ENCODE data around the gene MAN1A1.
"Not testable (repeated sequence)": the region's sequence is repeated elsewhere in the genome, so short reads cannot be mapped to it uniquely, and the experiment has no call there.

Gene MAN1A1

DNA sequence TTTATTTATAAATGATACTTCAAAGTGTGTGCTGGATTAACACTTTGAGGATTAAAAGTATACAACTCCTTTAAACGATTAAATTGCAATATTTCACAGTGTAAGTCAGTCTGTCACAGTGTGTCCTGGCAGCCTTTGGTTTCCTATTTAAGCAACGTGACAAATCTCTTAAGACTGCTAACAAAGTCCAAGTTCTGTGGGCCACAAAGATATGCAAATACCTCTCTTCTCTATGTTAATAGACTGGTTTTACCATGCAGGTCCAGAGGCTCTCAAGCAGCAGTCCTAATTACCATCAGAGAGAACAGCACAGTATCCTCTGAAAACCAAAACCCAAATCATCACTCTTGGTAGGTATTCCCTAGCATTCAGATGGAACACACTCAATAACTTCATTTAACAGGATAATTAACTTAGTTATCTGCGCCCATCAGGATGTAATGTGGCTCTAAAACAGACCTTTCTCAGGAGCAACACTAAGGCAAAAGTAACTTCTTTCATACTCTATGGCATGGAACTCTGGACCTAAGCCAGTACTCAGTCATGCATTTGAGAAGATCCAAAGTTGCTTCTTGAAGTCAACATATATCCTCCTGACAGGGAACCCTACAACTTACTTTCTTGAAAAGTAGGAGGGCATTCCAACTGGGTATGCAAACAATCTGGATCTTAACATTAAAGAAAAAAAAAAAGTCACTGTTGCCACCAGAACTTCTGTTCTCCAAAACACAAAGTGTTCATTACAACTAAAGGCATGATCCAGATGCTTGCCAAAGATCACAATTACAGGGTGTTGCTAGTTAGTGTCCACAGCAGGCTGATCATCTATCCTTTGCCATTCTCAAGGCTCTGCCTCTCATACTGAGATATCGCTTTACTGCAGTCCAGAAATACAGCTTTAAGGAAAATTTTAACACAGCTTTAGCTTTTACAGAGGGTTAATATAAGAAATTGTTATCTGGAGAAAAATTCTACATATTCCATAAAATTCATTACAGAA is 53.2 kb downstream of the MAN1A1 start:
- H3K27ac Mint-ChIP-seq, result no peak overlapping the region
- H3K36me3 Mint-ChIP-seq (ENCODE audit: low read depth), result peaks cover 5% of the 10 kb centered on the region
- H3K9me3 Mint-ChIP-seq, result no peaks in the 10 kb centered on the region
- H3K27me3 Mint-ChIP-seq (ENCODE audit: low read depth), result no peaks in the 10 kb centered on the region
- H3K4me1 Mint-ChIP-seq, result no peaks in the 10 kb centered on the region
- TF ChIP-seq, protein P1, sequence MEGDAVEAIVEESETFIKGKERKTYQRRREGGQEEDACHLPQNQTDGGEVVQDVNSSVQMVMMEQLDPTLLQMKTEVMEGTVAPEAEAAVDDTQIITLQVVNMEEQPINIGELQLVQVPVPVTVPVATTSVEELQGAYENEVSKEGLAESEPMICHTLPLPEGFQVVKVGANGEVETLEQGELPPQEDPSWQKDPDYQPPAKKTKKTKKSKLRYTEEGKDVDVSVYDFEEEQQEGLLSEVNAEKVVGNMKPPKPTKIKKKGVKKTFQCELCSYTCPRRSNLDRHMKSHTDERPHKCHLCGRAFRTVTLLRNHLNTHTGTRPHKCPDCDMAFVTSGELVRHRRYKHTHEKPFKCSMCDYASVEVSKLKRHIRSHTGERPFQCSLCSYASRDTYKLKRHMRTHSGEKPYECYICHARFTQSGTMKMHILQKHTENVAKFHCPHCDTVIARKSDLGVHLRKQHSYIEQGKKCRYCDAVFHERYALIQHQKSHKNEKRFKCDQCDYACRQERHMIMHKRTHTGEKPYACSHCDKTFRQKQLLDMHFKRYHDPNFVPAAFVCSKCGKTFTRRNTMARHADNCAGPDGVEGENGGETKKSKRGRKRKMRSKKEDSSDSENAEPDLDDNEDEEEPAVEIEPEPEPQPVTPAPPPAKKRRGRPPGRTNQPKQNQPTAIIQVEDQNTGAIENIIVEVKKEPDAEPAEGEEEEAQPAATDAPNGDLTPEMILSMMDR (IDR thresholded peaks at IDR 0.05; ENCODE audit: unreplicated experiment in 3 of 3), result no peak
- H3K4me3 Mint-ChIP-seq, result no peak overlapping the region

DNA sequence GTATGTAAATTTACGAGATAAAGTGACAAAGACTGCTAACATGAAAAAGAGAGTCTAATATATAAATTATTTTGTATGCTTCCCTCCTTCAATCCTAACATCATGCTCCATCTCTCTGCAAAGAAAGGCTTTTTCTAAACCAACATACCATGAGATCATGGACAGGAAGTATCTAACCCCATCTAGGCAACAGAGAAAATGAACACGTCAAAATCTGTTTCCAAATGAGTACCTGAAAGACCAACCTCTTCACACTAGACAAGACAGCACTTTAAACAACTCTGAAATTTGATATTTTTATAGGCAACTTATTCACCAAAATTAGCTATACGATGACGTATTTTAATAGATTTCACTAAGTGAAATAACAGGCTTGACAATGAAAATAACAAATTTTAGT is 54.6 kb downstream of the MAN1A1 start:
- Mint-ChIP-seq H3K9me3 (no peaks in the 10 kb centered on the region), H3K27me3 (ENCODE audit: low read depth) (no peaks in the 10 kb centered on the region), H3K4me1 (no peaks in the 10 kb centered on the region), H3K4me3 (no peak overlapping the region), H3K27ac (no peak overlapping the region), H3K36me3 (ENCODE audit: low read depth) (peaks cover 8% of the 10 kb centered on the region)
- TF ChIP-seq, protein P1 (IDR thresholded peaks at IDR 0.05; ENCODE audit: unreplicated experiment in 3 of 3), result no peak

DNA sequence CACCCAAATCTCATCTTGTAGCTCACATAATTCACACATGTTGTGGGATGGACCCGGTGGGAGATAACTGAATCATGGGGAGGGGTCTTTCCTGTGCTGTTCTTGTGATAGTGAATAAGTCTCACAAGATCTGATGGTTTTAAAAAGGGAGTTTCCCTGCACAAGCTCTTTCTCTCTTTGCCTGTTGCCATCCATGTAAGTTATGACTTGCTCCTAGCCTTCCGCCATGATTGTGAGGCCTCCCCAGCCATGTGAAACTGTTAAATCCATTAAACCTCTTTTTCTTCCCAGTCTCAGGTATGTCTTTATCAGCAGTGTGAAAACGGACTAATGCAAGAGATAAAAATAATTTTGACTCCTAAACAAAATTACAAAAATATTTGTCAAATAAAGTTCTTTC is 58.5 kb downstream of the MAN1A1 start:
- H3K4me1 Mint-ChIP-seq; H3K9me3 Mint-ChIP-seq; H3K27ac Mint-ChIP-seq; H3K36me3 Mint-ChIP-seq (ENCODE audit: low read depth); H3K4me3 Mint-ChIP-seq; H3K27me3 Mint-ChIP-seq (ENCODE audit: low read depth): not testable (repeated sequence)

- no peaks in the 10 kb centered on the region for H3K9me3 Mint-ChIP-seq
Observed at GRCh38 chr6:119290306-119290705, 59.3 kb downstream of the MAN1A1 start.

DNA sequence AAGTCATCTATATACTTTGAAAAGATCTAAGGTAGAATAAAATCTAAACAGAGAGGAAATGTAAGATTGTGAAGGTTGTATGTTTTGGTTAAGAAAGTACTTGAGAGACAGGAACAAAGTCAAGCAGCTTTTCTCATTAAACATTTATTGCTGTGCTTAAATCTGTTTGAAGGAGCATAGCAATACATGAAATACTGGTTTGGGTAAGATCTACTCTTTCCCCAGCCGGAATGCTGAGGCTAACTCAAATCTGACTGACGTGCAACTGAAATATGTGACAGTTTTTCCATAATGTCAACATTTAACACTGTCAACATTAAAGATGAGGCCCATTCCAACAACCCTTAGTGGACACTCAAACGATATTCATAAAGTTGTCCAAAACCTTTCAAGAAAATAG is 59.9 kb downstream of the MAN1A1 start:
- Mint-ChIP-seq H3K27ac (peak overlapping the region in 1 of 3 experiments; percentile 3), H3K27me3 (ENCODE audit: low read depth) (no peaks in the 10 kb centered on the region), H3K9me3 (no peaks in the 10 kb centered on the region), H3K4me3 (no peak overlapping the region), H3K36me3 (ENCODE audit: low read depth) (peaks cover 8% of the 10 kb centered on the region), H3K4me1 (peaks cover 14% of the 10 kb centered on the region)
- TF ChIP-seq, protein P1 (IDR thresholded peaks at IDR 0.05; ENCODE audit: unreplicated experiment in 3 of 3), result no peak

More at GRCh38 chr6:119290306-119290705, 59.3 kb downstream of the MAN1A1 start:
- H3K4me3 Mint-ChIP-seq, result no peak overlapping the region
- H3K36me3 Mint-ChIP-seq (ENCODE audit: low read depth), result peaks cover 8% of the 10 kb centered on the region
- H3K27me3 Mint-ChIP-seq (ENCODE audit: low read depth), result no peaks in the 10 kb centered on the region
- H3K4me1 Mint-ChIP-seq, result peaks cover 14% of the 10 kb centered on the region
- TF ChIP-seq, protein P1 (IDR thresholded peaks at IDR 0.05; ENCODE audit: unreplicated experiment in 3 of 3), result no peak
- no peak overlapping the region for H3K27ac Mint-ChIP-seq

- Mint-ChIP-seq H3K4me3 (no peak overlapping the region), H3K27ac (peak overlapping the region in 2 of 3 experiments; percentile 16 to 25), H3K36me3 (ENCODE audit: low read depth) (peaks cover 13% of the 10 kb centered on the region), H3K27me3 (ENCODE audit: low read depth) (no peaks in the 10 kb centered on the region), H3K4me1 (peaks cover 21% of the 10 kb centered on the region), H3K9me3 (no peaks in the 10 kb centered on the region)
- TF ChIP-seq, protein P1 (IDR thresholded peaks at IDR 0.05; ENCODE audit: unreplicated experiment in 3 of 3), result no peak
Observed at GRCh38 chr6:119285908-119286625, 63.5 kb downstream of the MAN1A1 start.
